GM18909 (cell line): ENCODE measurements around the gene KCNMA1.

ENCODE experiments used
- ATAC-seq: cut with Tn5 transposase; IDR thresholded peaks from one replicate; pipeline ENCODE4 v1.9.1; 2021; ENCODE audit warnings: mild to moderate bottlenecking; ENCODE audit not compliant: unreplicated experiment, poor library complexity

Gene KCNMA1

GRCh38 chr10:77566236-77566635, 71.4 kb downstream of the KCNMA1 start:
- no peak for ATAC-seq

GRCh38 chr10:77565590-77566023, 72.0 kb downstream of the KCNMA1 start:
- no peak for ATAC-seq

GRCh38 chr10:77564731-77565589, 72.6 kb downstream of the KCNMA1 start:
- ATAC-seq, result no peak

GRCh38 chr10:77563638-77564270, 73.9 kb downstream of the KCNMA1 start:
- no peak for ATAC-seq

- ATAC-seq, result no peak
These were observed 74.9 kb downstream of the KCNMA1 start for GRCh38 chr10:77562742-77563141.

GRCh38 chr10:77561991-77562390, 75.6 kb downstream of the KCNMA1 start:
- no peak for ATAC-seq

- ATAC-seq, result no peak
These were observed 77.1 kb downstream of the KCNMA1 start for GRCh38 chr10:77560471-77560870.

- ATAC-seq, result no peak
These were observed 77.6 kb downstream of the KCNMA1 start for GRCh38 chr10:77560052-77560451.

GRCh38 chr10:77556990-77557601, 80.5 kb downstream of the KCNMA1 start:
- no peak for ATAC-seq

- ATAC-seq, result no peak
These were observed 81.9 kb downstream of the KCNMA1 start for GRCh38 chr10:77555591-77556212.

- ATAC-seq, result no peak
These were observed 82.6 kb downstream of the KCNMA1 start for GRCh38 chr10:77554996-77555397.

- no peak for ATAC-seq
These were observed 83.6 kb downstream of the KCNMA1 start for GRCh38 chr10:77553966-77554365.

- ATAC-seq, result no peak
These were observed 84.3 kb downstream of the KCNMA1 start for GRCh38 chr10:77553311-77553710.

- ATAC-seq, result no peak
These were observed 85.4 kb downstream of the KCNMA1 start for GRCh38 chr10:77552252-77552651.

GRCh38 chr10:77550378-77550777, 87.2 kb downstream of the KCNMA1 start:
- ATAC-seq, result no peak

GRCh38 chr10:77548671-77549070, 88.9 kb downstream of the KCNMA1 start:
- no peak for ATAC-seq

- no peak for ATAC-seq
These were observed 89.5 kb downstream of the KCNMA1 start for GRCh38 chr10:77548157-77548556.

- no peak for ATAC-seq
These were observed 90.1 kb downstream of the KCNMA1 start for GRCh38 chr10:77547307-77548050.

GRCh38 chr10:77546042-77546441, 91.6 kb downstream of the KCNMA1 start:
- no peak for ATAC-seq

- ATAC-seq, result no peak
These were observed 92.0 kb downstream of the KCNMA1 start for GRCh38 chr10:77545585-77545984.
